Retina (tissue), 1 donor: ENCODE results near the gene TDO2.
"Not testable (repeated sequence)": the region's sequence is repeated elsewhere in the genome, so short reads cannot be mapped to it uniquely, and the experiment has no call there.

Experiments
- DNase-seq: peaks from one replicate; pipeline ENCODE4 v3.0.0-alpha.2; 2016

The TDO2 gene

GRCh38 chr4:155903453-155903852 is at the start of gene TDO2:
TSS of gene TDO2 (plus strand) at chr4:155903696. CDS start at chr4:155903759, 63 bp downstream.
- DNase-seq, result no peak

- peak; percentile 11 for DNase-seq
Measured at GRCh38 chr4:155854582-155855226, 48.8 kb upstream of the TDO2 start.

- no peak for DNase-seq
Measured at GRCh38 chr4:155855897-155856296, 47.6 kb upstream of the TDO2 start.

- DNase-seq, result no peak
Measured at GRCh38 chr4:155866177-155866576, 37.3 kb upstream of the TDO2 start, which contains the start of gene ASIC5. TSS of gene ASIC5 (minus strand) at chr4:155866277. CDS start at chr4:155866226, 51 bp downstream.

- DNase-seq, result no peak
Measured at GRCh38 chr4:155875878-155876277, 27.6 kb upstream of the TDO2 start.

GRCh38 chr4:155877971-155878370 is 25.5 kb upstream of the TDO2 start:
- DNase-seq, result no peak

GRCh38 chr4:155878611-155879010 is 24.9 kb upstream of the TDO2 start:
- DNase-seq, result no peak

- no peak for DNase-seq
Measured at GRCh38 chr4:155879767-155880166, 23.7 kb upstream of the TDO2 start.

GRCh38 chr4:155881555-155881954 is 21.9 kb upstream of the TDO2 start:
- no peak for DNase-seq

- no peak for DNase-seq
Measured at GRCh38 chr4:155883895-155884294, 19.6 kb upstream of the TDO2 start.

GRCh38 chr4:155885666-155886065 is 17.8 kb upstream of the TDO2 start:
- DNase-seq, result no peak

GRCh38 chr4:155887045-155887444 is 16.5 kb upstream of the TDO2 start:
- DNase-seq, result no peak

GRCh38 chr4:155887847-155888570 is 15.5 kb upstream of the TDO2 start:
- no peak for DNase-seq

- DNase-seq, result no peak
Measured at GRCh38 chr4:155889031-155889793, 14.3 kb upstream of the TDO2 start.

- no peak for DNase-seq
Measured at GRCh38 chr4:155889946-155890345, 13.6 kb upstream of the TDO2 start.

GRCh38 chr4:155891058-155891457 is 12.4 kb upstream of the TDO2 start:
- no peak for DNase-seq

- not testable (repeated sequence) for DNase-seq
Measured at GRCh38 chr4:155898371-155898770, 5.1 kb upstream of the TDO2 start.

GRCh38 chr4:155899891-155900290 is 3.6 kb upstream of the TDO2 start:
- DNase-seq, result no peak

GRCh38 chr4:155900381-155900780 is 3.1 kb upstream of the TDO2 start:
- DNase-seq, result no peak

GRCh38 chr4:155901013-155901412 is 2.5 kb upstream of the TDO2 start:
- DNase-seq, result no peak

- no peak for DNase-seq
Measured at GRCh38 chr4:155904331-155904730, 835 bp downstream of the TDO2 start.

GRCh38 chr4:155906554-155907247 is 3.2 kb downstream of the TDO2 start:
- DNase-seq, result no peak

GRCh38 chr4:155907556-155907955 is 4.1 kb downstream of the TDO2 start:
- no peak for DNase-seq
